Caco-2 (cell line): Measurements from ENCODE around the gene HHLA2. TPM values are rescaled to one million over a fixed set of nuclear protein-coding genes. Genes with fewer than 3 reads are reported as not detected.

ENCODE experiments used
- BruUV-seq: library from RNA; stranded (reverse); fragments of 400-500 nt; replicated peaks from 2 replicates; lab custom pipeline; 2021; lab: Mats Ljungman, UMichigan
- CTCF ChIA-PET: fragments of 300-600 bp; sonication (Branson Sonifier 250); formaldehyde crosslinking; loops from one replicate; lab custom pipeline; 2022; ENCODE audit warnings: antibody characterized with exemption; lab: Charles Lee
- POLR2A ChIA-PET: fragments of 300-600 bp; sonication (Branson Sonifier 250); formaldehyde crosslinking; loops from one replicate; lab custom pipeline; 2022; ENCODE audit warnings: antibody characterized with exemption; lab: Charles Lee
- DNase-seq, 2 experiments: peaks; one replicate each; pipeline versions ENCODE4 v3.0.0 to v3.0.0-alpha.2; 2020 to 2022
- H3K27me3 ChIP-seq: replicated peaks from 2 replicates; pipeline ENCODE4 v1.6.0; 2011; ENCODE audit warnings: low read length; ENCODE audit not compliant: control insufficient read depth, insufficient read depth
- H3K36me3 ChIP-seq: 2 replicates; pipeline ENCODE4 v1.5.1; 2011; ENCODE audit warnings: low read length; ENCODE audit not compliant: control insufficient read depth, insufficient read depth
- H3K4me1 ChIP-seq: fragments of 250-450 bp; sonication (Bioruptor Pico); 2 replicates; pipeline ENCODE4 v1.5.1; 2020; ENCODE audit warnings: mild to moderate bottlenecking
- H3K4me3 ChIP-seq: 2 replicates; pipeline ENCODE4 v1.5.1; 2011; ENCODE audit warnings: low read depth, mild to moderate bottlenecking, control low read depth, low read length
- H3K9me3 ChIP-seq: fragments of 250-450 bp; sonication (Bioruptor Pico); 2 replicates; pipeline ENCODE4 v1.5.1; 2020; ENCODE audit warnings: mild to moderate bottlenecking, moderate library complexity
- H3K27ac Mint-ChIP-seq: one replicate; pipeline ENCODE4 v1.8.0; 2022; ENCODE audit warnings: mixed read lengths; ENCODE audit not compliant: unreplicated experiment
- H3K27me3 Mint-ChIP-seq: one replicate; pipeline ENCODE4 v1.8.0; 2022; ENCODE audit warnings: mixed read lengths; ENCODE audit not compliant: insufficient read depth, unreplicated experiment
- H3K36me3 Mint-ChIP-seq: one replicate; pipeline ENCODE4 v1.8.0; 2022; ENCODE audit warnings: mild to moderate bottlenecking, mixed read lengths; ENCODE audit not compliant: insufficient read depth, unreplicated experiment
- H3K4me1 Mint-ChIP-seq: one replicate; pipeline ENCODE4 v1.8.0; 2022; ENCODE audit warnings: low read depth, mixed read lengths; ENCODE audit not compliant: unreplicated experiment
- H3K4me3 Mint-ChIP-seq: one replicate; pipeline ENCODE4 v1.8.0; 2022; ENCODE audit warnings: mild to moderate bottlenecking, moderate library complexity, mixed read lengths; ENCODE audit not compliant: unreplicated experiment
- H3K9me3 Mint-ChIP-seq: one replicate; pipeline ENCODE4 v1.8.0; 2022; ENCODE audit warnings: mixed read lengths; ENCODE audit not compliant: unreplicated experiment
- CTCF ChIP-seq, 2 experiments: fragments of 200-600 bp in 1 of 2; IDR thresholded peaks; 1 replicate in 1 of 2; 2 replicates in 1 of 2; pipeline versions ENCODE4 v1.5.1 to v1.8.0; 2011 to 2022; ENCODE audit warnings: antibody characterized with exemption in 1 of 2, control low read depth in 1 of 2, inconsistent platforms in 1 of 2, low read depth in 1 of 2, low read length in 1 of 2, mild to moderate bottlenecking in 1 of 2, moderate library complexity in 1 of 2; ENCODE audit not compliant: insufficient read depth in 1 of 2, severe bottlenecking in 1 of 2, unreplicated experiment in 1 of 2
- intact Hi-C: fragments of 100-400 bp; cut with micrococcal nuclease; formaldehyde crosslinking; loops from one replicate; pipeline ENCODE4 v1.10.0; 2022; ENCODE audit not compliant: unreplicated experiment
- total RNA-seq: library from RNA; stranded (reverse); gene quantifications from 2 replicates; pipeline ENCODE4 v1.2.3, GENCODE V29; 2022

Gene HHLA2
- total RNA-seq, 1 experiment from 2014 or later, result 0.50 TPM

GRCh38 chr3:108315767-108316301 lies 19.5 kb downstream of the HHLA2 start:
- Histone ChIP-seq H3K36me3 (no peaks in the 10 kb centered on the region), H3K27me3 (no peaks in the 10 kb centered on the region), H3K4me1 (peaks cover 35% of the 10 kb centered on the region), H3K4me3 (no peak overlapping the region), H3K9me3 (no peaks in the 10 kb centered on the region)
- POLR2A ChIA-PET, result interaction anchor here (0.6 kb wide), 1 partner anchor 198 kb away, joined by 5 read pairs; no protein-coding TSS in a partner anchor
- Mint-ChIP-seq H3K27ac (peak overlapping the region; percentile 42), H3K27me3 (no peaks in the 10 kb centered on the region), H3K36me3 (no peaks in the 10 kb centered on the region), H3K9me3 (no peaks in the 10 kb centered on the region), H3K4me1 (peaks cover 19% of the 10 kb centered on the region), H3K4me3 (no peak overlapping the region)
- no TSS peak for BruUV-seq
- CTCF ChIA-PET, result no interaction called here
- no peak for TF ChIP-seq CTCF (IDR thresholded peaks at IDR 0.05; ENCODE audit: insufficient read depth in 1 of 2, low read depth in 1 of 2, low read length in 1 of 2, severe bottlenecking in 1 of 2, unreplicated experiment in 1 of 2)
- no peak for DNase-seq
- intact Hi-C loops, result loop anchor here (5.0 kb wide), 1 partner anchor 74 kb away; no protein-coding TSS in a partner anchor

GRCh38 chr3:108319428-108320082 lies 23.2 kb downstream of the HHLA2 start:
- Mint-ChIP-seq H3K36me3 (no peaks in the 10 kb centered on the region), H3K27ac (peak overlapping the region; percentile 22), H3K27me3 (no peaks in the 10 kb centered on the region), H3K4me1 (peaks cover 19% of the 10 kb centered on the region), H3K4me3 (no peak overlapping the region), H3K9me3 (no peaks in the 10 kb centered on the region)
- H3K4me3 ChIP-seq, result no peak overlapping the region
- CTCF ChIA-PET, result interaction anchor here (1.4 kb wide), 1 partner anchor 158 kb away, joined by 4 read pairs; no protein-coding TSS in a partner anchor
- no peaks in the 10 kb centered on the region for H3K9me3 ChIP-seq
- POLR2A ChIA-PET, result no interaction called here
- TF ChIP-seq CTCF (IDR thresholded peaks at IDR 0.05; ENCODE audit: insufficient read depth in 1 of 2, low read depth in 1 of 2, low read length in 1 of 2, severe bottlenecking in 1 of 2, unreplicated experiment in 1 of 2), result no peak
- no peaks in the 10 kb centered on the region for H3K27me3 ChIP-seq
- peaks cover 35% of the 10 kb centered on the region for H3K4me1 ChIP-seq
- BruUV-seq, result no TSS peak
- no peaks in the 10 kb centered on the region for H3K36me3 ChIP-seq
- no peak for DNase-seq
- intact Hi-C loops, result loop anchor here (5.0 kb wide), 1 partner anchor 77 kb away; no protein-coding TSS in a partner anchor

GRCh38 chr3:108320746-108321350 lies 24.5 kb downstream of the HHLA2 start:
- Mint-ChIP-seq H3K27ac (no peak overlapping the region), H3K4me3 (no peak overlapping the region), H3K9me3 (no peaks in the 10 kb centered on the region), H3K4me1 (peaks cover 17% of the 10 kb centered on the region), H3K36me3 (no peaks in the 10 kb centered on the region), H3K27me3 (no peaks in the 10 kb centered on the region)
- TF ChIP-seq CTCF (IDR thresholded peaks at IDR 0.05; ENCODE audit: insufficient read depth in 1 of 2, low read depth in 1 of 2, low read length in 1 of 2, severe bottlenecking in 1 of 2, unreplicated experiment in 1 of 2), result no peak
- ChIA-PET CTCF (no interaction called here), POLR2A (no interaction called here)
- H3K36me3 ChIP-seq, result no peaks in the 10 kb centered on the region
- H3K27me3 ChIP-seq, result no peaks in the 10 kb centered on the region
- intact Hi-C loops, result no loop called here
- peaks cover 27% of the 10 kb centered on the region for H3K4me1 ChIP-seq
- H3K4me3 ChIP-seq, result no peak overlapping the region
- no peak for DNase-seq
- no TSS peak for BruUV-seq
- no peaks in the 10 kb centered on the region for H3K9me3 ChIP-seq
